HG02798 (cell line): Measurements from ENCODE around the gene CLCN5.
"Not testable (repeated sequence)": the region's sequence is repeated elsewhere in the genome, so short reads cannot be mapped to it uniquely, and the experiment has no call there.

ENCODE experiments used
- ATAC-seq: cut with Tn5 transposase; IDR thresholded peaks from one replicate; pipeline ENCODE4 v1.9.1; 2021; ENCODE audit warnings: mild to moderate bottlenecking; ENCODE audit not compliant: unreplicated experiment, poor library complexity

CLCN5 gene

DNA sequence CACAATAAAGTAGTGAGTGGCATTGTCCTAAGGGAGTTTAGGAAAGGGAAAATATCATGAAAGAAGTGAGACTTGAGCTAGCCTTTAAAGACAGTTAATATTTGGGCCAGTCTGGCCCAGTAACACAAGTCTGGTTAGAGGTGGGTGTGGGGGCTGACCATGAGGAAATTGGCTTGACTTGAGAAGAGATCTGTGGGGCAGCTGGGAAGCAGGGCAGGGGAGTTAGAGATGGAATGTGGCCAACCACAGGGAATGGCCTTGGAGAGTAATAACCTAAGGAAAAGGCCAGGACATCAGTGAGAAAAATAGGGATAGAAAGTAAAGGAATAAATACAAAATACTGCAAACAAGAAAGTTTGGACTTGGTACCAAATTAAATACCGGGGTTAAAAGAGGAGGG is 71.3 kb downstream of the CLCN5 start:
- ATAC-seq: no peak

DNA sequence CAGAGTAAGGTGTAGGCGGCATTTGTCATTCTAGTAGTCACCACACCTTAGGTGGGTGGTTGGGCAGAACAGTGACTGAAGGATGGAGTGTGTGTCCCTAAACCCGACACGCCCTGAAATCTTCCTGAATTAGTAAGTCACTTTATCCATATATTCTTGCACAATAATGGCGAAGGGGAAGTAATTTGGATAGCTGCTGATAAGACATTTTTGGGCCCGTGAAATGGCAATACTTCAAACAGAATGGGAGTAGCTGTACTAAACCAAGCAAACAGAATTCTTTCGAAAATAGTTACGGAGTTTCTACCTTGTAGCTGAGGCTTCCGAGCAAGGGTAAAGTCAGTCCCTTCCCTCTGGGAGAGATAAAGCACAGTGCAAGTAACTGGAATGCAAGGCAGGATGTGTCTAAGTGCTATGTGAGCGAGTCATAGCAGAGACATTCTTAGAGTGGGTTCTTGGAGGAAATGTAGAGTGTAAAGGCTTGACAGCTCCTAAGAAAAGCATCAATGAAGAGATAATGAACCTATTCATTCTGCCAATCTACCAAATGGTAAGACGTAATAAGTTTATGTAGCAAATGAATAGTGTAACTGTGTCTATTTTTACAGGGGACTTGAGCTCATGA is 72.8 kb downstream of the CLCN5 start:
- no peak for ATAC-seq

DNA sequence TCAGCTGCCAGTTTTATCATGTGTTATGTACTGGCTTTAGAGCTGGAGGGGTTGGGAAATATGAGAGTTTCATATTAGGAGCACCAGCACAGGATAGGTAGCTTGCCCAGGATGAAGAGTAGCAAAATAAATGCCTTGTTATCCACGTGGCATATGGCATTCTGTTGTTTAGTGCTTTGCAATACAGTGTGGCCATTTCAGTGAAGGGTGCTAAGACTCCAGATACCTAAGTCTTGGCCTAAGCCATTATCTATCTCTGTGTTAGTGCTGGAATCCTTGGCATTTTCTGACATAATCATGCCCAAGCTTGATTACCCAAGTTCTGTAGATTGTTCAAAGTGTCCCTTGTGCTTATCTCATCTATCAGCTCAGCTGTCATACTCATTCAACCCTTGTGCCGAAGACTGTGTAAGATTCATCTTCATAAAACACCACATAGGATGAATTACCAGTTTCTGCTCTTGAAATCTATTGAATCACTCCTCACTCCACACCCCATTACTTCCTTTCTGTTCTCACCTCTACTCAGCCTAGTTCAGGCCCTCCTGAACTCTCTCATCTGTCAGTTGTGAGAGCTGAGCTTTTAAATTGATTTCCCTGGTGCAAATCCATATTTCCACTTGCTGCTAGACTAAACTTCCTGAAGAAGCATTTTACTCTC is 73.5 kb downstream of the CLCN5 start:
- no peak for ATAC-seq

- no peak for ATAC-seq
Observed at GRCh38 chrX:49996474-49996873, 74.1 kb downstream of the CLCN5 start.

- peak; percentile 53 for ATAC-seq
Observed at GRCh38 chrX:49999087-49999486, 76.7 kb downstream of the CLCN5 start.

- ATAC-seq: no peak
Observed at GRCh38 chrX:50000937-50001542, 78.6 kb downstream of the CLCN5 start.

DNA sequence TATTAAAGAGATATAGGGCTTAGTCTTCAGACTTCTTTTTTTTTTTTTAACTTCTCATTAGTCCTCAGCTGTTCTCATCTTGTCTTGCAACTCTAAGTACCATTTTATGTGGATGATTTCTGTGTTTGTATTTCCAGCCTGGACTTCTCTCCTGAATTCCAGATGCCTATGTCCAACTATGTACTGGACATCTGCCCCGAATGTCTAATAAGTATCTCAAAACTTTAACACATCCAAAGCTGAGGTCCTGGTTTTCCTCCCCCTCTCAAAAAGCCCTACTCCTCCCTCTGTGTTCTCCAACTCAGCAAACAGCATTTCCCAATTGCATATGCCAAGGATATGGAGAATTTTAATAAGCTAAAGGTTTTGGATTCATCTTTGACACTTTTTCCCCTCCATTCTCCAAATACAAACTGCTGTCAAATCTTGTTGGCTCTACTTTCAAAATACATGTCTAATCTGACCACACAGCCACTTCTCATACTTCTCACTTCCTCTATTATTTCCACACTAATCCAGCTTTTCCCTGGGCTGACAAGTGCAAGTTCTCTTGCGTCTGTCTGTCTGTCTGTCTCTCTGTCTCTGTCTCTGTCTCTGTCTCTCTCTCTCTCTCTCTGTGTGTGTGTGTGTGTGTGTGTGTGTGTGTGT is 79.8 kb downstream of the CLCN5 start:
- ATAC-seq: no peak

GRCh38 chrX:50003467-50003866 is 81.1 kb downstream of the CLCN5 start:
- ATAC-seq: no peak

- no peak for ATAC-seq
Observed at GRCh38 chrX:50003927-50004326, 81.5 kb downstream of the CLCN5 start.

GRCh38 chrX:50025591-50025990 is 103.2 kb downstream of the CLCN5 start:
- ATAC-seq: not testable (repeated sequence)

- no peak for ATAC-seq
Observed at GRCh38 chrX:50035126-50035525, 112.7 kb downstream of the CLCN5 start.

DNA sequence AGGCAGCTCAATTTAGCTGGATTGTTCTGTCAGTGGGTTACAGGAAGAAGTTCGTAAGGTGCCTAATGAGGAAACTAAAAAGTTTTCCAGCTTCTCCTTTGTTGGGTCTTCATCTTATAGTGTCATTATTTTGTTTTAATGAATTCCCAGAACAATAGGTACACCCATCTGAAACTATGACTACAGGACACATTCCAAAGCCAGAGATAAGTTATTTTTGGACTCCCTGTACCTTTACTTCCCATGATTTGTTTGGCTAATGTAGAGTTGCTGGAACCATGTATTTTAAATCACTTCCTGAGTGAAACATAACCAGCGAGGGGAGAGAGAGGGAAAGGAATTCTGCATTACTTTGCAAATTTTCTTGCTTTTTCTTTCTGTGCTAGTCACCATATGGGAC is 114.0 kb downstream of the CLCN5 start:
- ATAC-seq: no peak

DNA sequence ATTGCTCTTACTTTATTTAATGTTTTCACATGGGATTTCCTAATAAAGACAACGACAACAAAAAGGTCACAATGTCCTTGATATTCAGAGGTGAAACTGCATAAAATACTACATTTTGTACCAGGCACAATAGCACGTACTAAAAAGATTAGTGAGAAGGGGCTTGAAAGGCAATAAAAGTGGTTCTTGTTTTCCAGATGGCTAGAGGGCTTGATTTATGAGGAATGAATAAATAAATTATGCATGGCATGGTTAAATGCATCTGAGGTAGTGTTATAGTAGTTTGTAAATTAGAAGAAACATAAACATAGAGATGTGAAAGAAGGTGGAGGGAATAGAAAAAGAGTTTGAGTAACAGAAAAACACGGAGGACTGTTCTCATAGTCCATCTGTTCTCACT is 123.4 kb downstream of the CLCN5 start:
- no peak for ATAC-seq

DNA sequence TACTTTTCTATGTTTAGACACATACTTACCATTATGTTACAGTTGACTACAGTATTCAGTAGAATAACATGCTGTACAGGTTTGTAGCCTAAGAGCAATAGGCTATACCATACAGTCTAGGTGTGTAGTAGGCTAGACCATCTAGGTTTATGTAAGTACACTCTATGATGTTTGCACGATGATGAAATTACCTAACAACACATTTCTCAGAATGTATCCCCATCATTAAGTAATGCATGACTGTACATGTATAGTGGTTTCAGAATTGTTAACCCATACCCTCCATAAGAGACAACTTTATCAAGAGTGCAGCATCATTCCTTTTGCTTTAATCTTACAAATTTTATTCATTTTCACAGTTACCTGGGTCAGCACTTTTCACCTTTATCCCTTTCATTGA is 126.8 kb downstream of the CLCN5 start:
- no peak for ATAC-seq

GRCh38 chrX:50054147-50054546 is 131.8 kb downstream of the CLCN5 start:
- no peak for ATAC-seq

DNA sequence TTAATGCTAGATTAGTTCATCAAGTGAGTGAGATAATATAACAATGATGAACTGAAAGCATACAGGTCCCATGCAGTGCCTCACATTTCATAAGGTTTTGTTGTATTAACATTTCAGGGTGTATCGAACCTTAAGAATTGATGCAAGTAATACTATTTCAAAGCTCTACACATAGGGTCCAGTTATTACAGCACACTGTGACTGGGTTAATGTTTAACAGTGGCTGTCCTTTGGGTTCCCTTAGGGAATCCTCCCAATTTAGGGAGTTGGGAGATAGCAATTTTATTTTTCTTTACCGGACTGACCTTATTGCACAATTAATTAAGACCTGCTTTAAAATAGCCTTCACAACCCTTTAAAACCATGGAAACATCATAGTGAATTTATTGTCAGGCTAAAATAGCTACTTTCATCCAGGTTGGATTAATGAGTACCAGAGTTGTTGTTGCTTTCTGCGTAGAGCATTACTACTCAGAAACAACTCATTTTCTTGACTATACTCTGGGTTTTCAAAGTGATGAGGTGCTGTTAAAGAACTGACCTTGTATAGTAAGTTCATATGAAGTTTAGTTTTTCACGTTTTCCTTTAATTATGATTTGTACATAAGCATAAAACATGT is 144.0 kb downstream of the CLCN5 start:
- no peak for ATAC-seq

- ATAC-seq: no peak
Observed at GRCh38 chrX:50067435-50068284, 145.3 kb downstream of the CLCN5 start.

GRCh38 chrX:50068285-50068563 is 145.8 kb downstream of the CLCN5 start:
- ATAC-seq: no peak

DNA sequence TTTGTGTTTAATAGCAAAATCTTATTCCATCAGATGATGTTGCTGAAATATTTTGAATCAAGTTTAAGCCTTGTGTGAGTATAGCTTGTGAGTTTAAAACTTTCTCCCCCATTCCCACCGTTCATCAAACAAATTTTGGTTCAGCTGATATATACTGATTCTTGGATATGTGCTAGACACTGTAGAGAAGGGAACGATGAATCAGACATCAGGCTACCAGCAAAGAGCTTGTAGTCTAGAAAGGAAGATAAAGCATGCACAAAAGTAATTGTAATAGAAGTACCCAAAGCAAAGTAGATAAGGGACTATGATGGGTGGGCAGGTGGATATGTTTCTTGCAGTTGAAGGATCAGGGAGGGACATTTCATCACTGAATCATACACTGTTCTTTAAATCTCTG is 146.5 kb downstream of the CLCN5 start:
- ATAC-seq: no peak

DNA sequence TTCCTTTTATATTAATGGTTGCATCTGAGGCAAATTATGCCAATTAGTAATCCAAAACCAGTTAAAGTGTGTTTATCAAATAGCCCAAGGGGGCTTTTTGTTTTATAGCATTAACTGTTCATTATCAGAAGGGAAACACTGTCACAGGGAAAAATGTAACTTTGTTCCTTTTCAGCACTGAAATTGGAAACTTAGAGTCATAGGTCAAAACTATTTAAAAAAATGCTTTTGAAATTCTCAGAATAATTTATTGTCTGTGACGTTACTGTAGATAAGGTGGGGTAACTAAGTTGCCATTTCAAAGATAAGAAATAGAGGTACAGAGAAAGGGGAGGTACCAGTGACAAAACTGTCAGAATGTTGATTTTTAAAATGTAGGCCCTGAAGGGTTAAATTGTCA is 149.1 kb downstream of the CLCN5 start:
- no peak for ATAC-seq
